HG02571 (cell line): ENCODE results near the gene CPLX1.
"Not testable (repeated sequence)": the region's sequence is repeated elsewhere in the genome, so short reads cannot be mapped to it uniquely, and the experiment has no call there.

ENCODE experiments used
- ATAC-seq: cut with Tn5 transposase; IDR thresholded peaks from one replicate; pipeline ENCODE4 v1.9.1; 2021; ENCODE audit warnings: mild to moderate bottlenecking, moderate library complexity; ENCODE audit not compliant: unreplicated experiment

Gene CPLX1

DNA sequence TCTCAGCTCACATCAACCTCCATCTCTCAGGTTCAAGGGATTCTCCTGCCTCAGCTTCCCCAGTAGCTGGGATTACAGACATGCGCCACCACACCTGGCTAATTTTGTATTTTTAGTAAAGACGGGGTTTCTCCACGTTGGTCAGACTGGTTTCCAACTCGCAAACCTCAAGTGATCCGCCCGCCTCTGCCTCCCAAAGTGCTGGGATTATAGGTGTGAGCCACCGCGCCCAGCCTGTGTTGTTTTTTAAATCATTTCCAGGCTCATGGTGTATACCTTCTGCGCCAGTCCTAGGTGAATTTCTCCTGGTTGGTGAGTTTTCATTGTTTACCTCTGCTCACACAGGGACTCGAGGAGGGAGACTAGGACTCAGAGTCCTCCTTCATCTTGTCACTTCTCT, 45.7 kb downstream of the CPLX1 start:
- not testable (repeated sequence) for ATAC-seq

DNA sequence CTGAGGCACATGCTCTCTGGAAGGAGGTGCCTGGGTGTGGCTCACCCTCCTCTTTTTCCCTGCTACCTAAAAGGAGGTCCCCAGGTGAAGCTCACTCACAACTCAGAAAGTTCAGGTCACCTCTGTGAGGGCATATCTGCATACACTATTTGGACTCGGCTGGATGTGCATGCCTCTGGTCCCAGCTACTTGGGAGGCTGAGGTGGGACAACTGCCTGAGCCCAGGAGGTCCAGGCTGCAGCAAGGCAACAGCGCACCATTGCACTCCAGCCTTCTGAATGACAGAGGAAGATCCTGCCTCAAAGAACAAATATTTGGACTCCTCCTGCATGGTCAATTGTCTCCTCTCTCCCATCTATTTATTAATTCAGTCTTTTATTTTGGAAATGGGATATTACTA, 46.4 kb downstream of the CPLX1 start:
- ATAC-seq: no peak

DNA sequence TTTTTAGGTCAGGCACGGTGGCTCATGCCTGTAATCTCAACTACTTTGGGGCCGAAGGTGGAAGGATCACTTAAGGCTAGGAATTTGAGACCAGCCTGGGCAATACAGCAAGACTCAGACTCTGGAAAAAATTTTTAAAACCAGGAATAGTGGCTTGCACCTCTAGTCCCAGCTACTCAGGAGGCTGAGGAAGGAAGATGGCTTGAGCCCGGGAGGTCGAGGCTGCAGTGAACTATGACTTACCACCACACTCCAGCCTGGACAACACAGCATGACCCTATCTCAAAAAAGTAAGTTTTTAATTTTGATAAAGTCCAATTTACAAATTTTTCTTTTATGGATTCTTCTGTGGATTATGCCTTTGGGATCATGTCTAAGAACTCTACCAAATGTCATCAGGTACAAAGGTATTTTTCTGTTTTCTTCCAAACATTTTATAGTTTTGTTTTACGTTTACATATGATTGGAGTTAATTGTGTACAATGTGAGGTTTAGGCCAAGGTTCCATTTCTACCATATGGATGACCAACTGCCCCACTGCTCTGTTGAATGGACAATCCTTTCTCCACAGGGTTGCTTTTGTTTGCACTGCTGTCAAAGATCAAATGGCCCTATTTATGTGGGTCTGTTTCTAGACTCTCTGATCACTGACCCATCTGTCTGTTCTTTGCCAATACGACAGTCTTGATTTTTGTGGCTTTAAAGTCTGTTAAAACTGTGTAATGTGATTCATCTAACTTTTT, 48.2 kb downstream of the CPLX1 start:
- no peak for ATAC-seq

DNA sequence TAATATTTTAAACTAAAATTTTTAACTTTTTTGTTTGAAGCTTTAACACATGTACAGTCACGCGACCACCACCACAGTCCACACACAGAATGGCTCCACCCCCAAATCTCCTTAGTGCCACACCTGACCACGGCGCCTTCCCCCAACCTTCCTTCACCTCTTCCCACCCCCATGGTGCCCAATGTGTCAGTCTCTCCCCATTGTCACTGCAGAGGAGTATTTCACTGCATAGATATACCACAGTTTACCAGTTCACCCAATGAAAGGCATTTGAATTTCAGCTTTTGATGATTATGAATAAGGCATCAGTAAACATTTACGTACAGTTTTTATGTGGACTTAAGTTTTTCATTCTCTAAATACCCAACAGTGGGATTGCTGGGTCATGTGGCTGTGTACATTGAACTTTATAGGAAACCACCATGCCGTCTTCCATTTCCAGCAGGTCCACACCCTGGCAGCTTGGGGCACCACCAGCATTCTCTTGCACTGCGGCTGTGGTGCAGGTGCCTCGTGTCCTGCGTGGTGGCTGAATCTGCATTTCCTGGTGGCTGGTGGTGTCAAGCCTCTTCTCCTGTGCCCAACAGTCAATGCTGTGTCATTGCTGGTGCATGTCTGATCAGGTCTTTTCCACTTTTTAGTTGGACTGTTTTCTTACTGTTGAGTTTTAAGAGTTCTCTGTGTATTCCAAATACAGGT, 49.0 kb downstream of the CPLX1 start:
- no peak for ATAC-seq

DNA sequence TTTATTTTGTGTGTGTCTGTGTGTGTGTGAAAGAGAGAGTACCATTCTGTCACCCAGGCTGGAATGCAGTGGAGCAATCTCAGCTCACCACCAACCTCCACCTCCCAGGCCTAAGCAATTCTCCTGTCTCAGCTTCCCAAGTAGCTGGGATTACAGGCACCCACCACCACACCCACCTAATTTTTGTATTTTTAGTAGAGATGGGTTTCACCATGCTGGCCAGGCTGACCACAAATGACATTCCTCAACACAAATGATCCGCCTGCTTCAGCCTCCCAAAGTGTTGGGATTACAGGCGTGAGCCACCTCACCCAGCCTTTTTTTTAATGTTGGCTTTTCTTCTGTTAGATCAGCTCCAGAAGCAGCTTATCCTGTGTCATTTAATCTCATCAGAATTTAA, 50.4 kb downstream of the CPLX1 start:
- ATAC-seq: not testable (repeated sequence)

DNA sequence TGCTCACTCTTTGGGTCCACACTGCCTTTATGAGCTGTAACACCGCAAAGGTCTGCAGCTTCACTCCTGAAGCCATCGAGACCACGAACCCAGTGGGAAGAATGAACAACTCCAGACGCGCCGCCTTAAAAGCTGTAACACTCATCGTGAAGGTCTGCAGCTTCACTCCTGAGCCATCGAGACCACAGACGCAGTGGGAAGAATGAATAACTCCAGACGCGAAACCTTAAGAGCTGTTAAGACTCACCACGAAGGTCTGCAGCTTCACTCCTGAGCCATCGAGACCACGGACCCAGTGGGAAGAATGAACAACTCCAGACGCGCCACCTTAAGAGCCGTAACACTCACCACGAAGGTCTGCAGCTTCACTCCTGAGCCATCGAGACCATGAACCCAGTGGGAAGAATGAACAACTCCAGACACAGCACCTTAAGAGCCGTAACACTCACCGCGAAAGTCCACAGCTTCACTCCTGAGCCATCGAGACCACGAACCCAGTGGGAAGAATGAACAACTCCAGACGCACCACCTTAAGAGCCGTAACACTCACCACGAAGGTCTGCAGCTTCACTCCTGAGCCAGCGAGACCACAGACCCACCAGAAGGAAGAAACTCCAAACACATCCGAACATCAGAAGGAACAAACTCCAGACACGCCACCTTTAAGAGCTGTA, 51.4 kb downstream of the CPLX1 start:
- not testable (repeated sequence) for ATAC-seq

DNA sequence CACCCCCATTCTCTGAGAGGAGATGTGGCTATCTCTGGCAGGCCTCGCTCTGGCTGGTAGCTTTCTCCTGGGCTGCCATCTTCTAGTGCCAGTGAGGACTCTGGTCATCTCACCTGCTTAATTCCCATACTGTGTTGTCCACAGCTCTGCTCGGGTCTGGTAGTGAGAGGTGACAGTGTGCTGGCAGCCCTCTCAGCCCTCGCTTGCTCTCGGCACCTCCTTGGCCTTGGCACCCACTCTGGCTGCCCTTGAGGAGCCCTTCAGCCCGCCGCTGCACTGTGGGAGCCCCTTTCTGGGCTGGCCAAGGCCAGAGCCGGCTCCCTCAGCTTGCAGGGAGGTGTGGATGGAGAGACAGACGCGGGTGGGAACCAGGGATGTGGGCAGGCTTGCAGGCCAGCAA, 52.7 kb downstream of the CPLX1 start:
- ATAC-seq: no peak

DNA sequence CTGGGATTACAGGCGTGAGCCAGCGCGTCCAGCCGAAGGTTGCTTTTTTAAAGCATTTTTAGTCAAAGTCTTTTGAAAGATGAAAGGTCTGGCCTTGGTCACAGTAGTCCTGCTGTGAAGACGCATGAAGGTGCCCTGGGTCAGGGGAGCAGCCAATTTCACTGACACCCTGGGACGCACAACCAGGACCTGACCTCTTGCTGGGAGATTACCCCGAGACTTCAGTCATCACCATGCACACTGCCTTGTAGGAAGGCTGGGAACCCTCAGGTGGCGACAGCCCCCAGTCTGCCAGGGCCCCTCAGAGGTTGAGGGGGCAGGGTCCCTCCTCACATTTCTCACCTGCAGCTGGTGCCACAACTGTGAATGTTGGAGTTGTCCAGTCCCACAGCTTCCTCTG, 53.2 kb downstream of the CPLX1 start:
- ATAC-seq: no peak

DNA sequence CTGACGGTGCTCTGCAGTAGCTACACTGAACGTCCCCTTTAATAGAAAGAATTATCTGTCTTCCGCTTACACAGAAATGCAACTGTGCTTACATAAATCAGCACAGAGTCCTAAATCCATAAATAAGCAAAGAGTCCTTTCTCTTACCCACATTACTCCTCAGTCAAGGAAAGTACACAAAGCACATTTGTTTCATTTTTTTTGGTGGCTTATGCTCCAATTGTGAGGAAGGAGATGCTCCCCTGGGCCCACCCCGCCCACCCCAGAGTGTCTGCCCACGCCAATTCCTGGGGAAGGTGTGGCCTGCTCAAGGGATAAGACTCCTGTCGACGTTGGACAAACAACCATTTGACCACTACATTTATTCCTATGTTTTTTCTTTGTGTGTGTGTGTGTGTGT, 53.8 kb downstream of the CPLX1 start:
- no peak for ATAC-seq

DNA sequence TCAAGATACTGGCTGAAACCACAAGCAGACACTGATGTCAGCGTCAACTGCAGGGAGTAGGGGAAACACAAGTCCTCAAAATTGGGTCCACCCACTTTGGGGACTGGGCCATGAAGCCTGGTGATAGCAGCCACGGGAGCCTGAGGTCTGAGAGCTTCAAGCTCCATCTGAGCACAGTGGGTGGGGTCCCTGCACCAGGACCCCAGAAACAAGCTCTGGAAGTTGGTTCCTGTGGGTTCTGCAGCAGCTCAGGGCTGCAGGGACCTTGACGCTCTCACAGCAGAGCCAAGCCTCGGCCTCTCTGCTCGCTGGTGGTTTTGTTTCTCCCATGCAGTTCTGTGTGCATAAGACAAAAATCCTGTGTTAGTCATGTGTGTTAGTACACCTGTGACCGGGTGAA, 54.5 kb downstream of the CPLX1 start:
- ATAC-seq: no peak

DNA sequence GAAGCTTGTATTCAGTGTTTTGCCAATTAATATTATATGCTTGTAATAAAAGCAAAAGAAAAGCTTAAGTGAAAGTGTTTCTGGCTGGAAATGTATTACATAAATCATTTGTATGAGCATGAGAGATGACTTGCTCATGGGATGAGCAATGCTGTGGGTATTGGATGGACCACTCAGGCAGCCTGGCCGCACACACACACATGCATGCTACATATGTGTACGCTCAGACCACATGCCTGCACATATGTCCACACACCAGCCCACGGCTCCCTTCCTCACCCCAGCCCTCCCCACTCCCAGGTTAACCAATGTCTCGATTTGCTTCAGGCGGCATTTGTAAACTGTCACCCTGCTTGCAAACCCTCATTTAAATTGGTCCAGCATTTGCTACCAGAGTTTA, 55.9 kb downstream of the CPLX1 start:
- no peak for ATAC-seq

DNA sequence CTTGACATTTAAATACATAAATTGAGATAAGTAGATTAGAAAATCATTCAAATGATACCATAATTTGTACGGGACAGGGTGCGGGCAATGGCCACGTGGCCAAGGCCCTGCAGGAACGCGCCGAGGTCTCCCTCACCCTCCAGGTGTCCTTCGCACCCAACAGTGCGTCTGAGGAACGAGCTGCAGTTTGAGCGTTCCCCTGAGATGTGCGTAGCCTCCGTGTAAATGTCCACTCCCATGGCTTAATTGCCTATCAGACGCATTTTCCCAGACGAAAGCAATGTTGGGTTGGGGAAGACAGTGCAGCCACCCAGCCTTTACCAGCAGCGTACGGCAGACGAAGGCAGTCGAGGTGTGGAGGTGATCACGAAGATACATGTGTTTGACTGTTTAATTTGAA, 56.4 kb downstream of the CPLX1 start:
- ATAC-seq: no peak

DNA sequence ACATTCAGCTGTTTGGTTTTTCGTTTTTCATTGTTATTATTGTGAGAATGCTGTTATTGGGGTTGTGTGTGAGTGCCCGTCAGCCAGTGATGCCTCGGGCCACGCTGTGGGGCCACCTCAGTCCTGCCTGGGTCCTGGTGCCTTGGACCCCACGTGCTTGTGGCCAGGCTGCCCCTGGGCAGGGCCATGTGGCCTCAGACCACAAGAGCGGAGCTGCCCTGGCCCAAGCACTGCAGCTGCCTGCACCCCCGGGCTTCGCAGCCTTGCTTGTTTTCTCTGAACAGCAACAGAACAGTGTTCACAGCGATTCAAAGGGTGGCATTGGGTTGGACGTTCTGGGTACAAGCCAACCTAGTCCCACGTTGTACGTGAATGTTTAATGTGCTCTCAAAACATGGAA, 56.9 kb downstream of the CPLX1 start:
- no peak for ATAC-seq

DNA sequence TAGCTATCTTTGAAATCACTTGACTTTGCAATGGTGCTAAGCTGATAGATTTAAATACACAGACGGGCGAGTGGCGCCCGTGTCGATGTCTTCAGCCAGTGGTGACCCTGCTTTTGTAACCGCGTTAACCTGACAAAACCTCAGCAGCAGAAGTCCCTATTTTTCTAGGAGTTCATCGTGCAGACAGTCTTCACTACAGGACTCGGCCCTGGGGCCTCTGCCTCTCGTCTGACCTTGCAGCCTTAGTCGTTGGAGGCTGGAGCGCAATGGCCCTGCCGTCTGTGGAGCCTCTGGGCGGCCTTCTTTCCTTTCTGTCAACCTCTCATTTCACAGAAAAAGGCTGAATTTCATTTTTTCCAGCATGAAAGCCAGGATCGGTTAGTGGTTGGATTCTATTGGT, 57.9 kb downstream of the CPLX1 start:
- ATAC-seq: no peak

DNA sequence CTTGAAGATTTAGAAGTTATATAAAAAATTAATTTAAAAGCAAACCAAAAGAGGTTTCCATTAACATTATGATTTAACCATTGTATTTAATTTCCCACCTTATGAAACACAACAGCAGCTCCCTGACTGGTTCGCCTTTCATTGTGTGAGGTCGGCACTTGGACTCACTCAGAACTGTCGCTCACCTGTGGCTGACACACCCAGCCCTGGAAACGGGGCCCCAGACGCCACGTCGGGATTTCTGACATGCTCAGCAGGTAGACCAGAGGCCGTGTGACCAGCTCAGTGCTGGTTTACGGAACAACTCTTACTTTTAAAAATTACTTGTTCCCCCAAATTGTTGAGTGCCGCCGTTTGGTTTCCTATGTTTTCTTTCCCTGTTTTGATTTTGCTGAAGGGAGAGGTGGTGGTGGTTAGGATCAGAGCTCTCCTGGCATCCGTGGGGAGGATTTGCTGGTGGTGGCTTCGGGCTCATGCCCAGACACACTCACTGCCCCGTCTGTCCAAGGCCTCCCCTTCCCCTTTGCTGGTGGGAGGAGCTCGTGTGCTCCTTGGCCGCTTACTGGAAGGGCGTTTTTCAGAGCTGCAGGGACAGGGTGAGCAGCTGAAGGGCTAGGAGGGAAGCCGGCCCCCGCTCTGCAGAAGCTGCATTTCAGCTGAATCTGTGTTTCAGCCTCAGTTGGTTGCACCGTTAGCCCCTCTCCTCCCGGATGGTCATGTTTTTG, 59.2 kb downstream of the CPLX1 start:
- ATAC-seq: no peak

DNA sequence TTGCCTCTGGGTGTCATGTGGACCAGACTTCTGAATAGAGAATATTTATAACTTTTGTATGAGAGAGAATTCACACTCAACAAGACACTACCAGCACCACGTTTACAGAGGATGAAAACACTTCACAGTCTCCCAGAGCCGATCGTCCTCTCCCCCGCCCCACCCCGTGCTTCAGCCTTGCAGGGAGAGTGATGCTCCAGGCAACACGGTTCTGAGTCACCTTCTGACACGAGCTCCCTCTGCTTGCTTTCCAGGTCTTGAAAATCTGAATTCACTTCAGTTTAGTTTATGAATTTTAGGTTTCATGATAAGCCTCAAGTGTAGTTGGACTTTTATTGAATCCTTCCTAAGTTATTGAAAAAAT, 59.8 kb downstream of the CPLX1 start:
- ATAC-seq: no peak

DNA sequence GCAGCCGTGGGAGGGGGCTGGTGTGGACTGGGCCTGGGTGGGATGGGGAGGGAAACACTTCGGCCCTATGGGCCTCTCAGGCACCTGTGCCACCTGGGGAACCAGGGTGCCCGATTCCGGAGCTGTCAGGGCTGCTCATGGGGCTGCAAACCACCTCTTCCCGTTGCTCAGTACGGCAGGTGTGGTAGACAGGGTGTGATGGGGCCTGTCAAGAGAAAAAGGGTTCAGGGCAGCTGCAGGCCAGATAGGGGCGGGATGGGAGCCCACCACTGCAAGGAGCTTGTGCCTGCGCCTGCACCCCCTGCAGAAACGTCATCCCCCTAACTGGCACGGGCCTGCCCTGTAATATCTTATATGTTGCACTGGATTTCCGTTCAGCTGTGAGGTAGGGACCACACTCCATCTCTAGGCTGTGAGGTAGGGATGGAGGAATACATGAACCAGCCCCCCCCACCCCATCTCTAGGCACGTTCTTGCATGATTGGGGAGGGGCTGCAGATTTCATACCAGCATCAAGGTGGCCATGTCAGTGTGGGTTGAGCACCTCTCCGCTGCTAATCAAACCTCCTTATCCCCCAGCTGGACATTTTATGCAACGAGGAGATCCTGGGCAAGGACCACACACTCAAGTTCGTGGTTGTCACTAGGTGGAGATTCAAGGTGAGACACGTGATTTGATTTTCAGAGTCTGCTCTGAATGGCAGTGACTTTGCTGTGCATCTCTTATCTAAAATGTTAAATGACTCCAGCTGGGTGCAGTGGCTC, 61.3 kb downstream of the CPLX1 start:
- ATAC-seq: no peak

DNA sequence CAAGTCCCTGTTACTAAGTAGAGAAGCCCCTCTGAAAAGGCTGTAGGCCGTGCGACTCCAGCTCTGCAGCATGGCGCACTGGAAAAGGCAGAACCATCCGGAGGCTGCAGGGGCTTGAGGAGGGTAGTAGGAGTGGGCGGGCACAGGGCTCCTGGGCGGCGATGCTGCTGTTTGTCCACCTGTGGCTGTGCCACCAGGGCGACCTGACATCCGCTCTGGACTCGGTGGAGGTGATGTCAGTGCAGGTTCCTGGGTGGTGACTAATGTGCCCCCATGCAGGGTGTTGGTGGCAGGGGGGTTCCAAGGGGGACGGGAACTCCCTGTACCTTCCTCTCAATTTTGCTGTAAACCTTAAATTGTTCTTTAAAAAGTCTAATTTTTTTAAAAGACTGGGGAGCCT, 62.0 kb downstream of the CPLX1 start:
- ATAC-seq: no peak

DNA sequence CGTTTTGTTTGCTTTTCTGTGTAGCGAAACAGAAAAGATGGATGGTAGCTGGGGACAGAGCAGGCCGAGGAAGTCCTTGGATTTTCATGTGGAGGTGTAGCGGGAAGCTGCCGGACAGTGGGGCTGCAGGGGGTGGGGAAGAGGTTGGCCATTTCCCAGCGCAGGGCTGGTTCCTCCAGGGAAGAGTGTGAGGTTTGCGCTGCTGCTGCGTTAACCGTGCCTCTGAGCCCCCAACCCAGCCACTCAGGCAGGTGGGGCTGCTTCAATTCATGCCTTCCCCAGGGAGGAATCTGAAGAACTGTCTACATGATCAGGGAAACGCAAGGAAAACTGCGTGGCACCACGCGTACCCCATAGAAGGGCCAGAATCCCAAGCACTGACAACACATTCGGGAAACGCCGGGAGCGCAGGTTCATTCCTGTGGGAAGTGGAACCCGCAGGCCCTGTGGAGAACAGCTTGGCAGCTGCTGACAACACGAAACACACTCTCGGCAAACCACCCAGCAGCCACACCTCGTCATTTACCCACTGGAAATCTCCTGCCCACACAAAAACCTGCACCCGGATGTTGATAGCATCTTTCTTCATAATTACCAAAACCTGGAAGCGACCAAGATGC, 62.6 kb downstream of the CPLX1 start:
- no peak for ATAC-seq
